AG08396 (cell line): Measurements from ENCODE around the gene SSTR3.

ENCODE experiments used
- DNase-seq: peaks from one replicate; pipeline ENCODE4 v3.0.0; 2012; ENCODE audit warnings: low spot score, mixed read lengths

Gene SSTR3

DNA sequence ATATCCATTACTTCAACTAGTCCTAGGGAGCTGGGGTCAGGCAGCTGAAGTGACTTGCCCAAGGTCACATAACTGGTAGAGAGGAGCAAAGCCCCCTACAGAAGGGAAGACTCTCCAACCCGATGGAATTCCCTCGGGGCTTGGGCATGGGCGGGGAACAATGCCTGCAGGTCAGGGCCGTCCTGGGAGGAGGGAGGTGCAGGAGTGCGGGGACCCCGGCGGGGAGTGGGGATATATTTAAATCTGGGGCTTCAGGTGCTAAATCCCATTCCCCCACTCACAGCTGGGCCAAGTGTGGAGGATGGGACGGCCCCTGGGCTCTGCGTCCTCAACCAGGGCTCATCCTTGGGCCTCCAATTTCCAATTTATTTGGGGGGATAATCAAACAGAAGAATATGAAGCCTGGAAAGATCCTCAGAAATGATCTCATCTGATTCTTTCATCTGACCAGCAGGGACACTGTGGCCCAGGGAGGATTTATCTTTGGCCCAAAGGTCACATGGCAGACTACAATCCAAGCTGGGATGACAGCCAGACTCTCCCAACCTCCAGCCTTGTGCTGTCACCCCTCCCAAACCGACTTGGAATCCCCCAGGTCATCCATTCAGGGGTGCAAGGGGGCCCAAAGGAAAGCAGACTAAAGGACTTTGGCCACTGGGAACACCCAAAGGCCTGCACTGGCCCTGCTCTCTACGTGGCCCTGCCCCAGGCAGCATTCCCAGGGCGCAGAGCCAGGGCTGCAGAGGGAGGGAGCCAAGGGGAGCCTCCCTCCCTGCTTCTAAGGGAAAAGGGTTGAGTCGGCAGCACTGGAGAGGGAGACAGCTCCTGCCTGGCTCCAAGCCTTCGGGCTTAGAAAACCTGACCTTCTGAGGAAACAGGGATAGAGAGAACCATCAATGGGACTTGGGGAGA, 15.5 kb downstream of the SSTR3 start:
- DNase-seq = peak; percentile 91

DNA sequence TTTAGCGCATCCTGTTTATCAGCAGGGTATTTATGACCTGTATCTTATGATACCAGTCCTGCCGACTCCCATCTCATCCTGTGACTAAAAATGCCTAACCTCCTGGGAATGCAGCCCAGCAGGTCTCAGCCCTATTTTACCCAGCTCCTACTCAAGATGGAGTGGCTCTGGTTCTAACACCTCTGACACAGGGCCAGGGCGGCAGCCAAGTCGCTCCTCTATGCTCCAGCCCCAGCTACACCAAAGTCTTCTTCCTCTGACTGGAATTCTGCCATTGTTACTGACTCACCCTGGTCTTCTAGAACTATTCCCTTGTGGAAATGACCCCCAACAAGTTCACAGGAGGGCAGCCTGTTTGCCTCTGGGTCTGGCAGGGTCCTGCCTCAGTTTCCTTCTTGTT, 16.4 kb downstream of the SSTR3 start:
- no peak for DNase-seq

DNA sequence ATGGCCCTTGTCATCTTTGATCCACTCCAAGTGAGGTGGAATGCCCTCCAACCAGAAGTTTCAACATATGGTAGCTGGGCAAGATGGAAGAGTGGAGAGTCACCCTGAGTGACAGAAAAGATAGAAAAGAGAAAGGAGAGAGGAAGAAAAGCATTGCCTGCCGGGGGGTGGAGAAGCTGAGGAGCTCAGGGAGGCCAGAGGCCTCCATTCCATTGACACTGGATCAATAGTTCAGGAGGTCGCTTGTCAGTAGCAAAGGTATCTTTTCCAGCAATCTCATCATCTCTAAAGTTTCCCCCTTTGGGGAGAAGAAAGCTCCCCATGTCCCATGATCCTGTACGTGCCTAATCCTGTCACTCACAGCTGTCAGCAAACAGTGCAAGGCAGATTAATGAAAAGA, 17.5 kb downstream of the SSTR3 start:
- no peak for DNase-seq

DNA sequence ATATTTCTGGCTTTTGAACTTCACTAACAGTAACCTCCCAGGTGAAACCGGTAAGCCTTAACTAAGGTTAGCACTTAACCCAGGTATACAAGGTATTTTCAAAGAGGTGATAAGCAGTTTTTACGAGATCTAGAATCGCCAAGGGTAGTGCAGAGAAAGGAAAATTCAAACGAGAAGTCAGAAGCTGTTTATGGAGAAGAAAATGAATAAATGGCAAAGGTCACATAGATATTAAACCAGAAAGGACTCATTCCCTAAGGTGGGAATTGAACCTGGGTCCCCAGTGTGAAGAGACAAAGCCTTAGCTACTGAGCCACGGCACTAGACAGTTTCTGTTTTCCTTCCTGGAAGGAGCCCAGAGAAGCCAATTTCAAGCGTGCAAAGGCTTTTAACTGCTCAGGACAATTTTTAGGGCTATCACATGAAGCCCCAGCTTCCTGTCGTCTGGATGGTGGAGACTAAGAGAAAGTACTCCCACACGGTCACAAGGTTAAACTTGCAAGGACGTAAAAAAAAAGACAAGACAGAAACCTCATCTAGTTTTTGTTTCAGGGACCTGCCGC, 18.6 kb downstream of the SSTR3 start:
- DNase-seq = no peak

DNA sequence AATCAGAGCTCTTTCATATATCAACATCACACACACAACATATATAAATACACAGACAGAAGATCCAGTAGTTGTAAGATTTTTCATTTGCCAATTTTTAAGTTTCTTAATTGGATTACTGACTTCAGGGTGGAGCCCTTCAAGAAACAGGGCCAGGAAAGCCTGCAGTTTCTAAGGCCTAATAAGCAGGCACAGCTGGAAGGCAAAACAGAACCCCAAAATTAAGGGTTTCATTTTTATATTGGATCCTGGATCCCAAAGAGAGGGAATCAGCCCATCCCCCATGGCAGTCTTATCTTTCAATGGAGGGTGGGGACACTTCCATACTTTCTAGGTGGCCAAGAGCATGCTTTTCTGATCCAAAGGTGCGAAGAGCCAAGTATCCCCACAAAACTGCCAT, 19.5 kb downstream of the SSTR3 start:
- no peak for DNase-seq

DNA sequence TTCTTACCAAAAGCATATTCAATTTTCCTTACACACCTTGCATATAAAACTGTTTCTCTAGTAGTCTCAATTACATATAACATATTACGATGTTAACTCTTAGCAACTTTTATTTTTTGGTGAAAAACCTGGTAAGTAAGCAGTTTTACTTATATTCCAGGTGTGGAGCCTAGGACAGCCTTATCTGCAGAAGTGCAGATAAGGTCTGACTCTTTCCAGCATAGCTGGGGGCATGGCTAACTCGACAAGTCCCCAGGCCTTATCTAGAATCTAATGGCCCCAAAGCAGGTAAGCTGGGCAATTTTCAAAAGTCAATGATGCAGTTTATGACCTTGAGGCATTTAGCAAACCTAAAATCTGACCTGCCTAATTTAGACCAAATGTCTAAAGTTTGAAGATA, 20.1 kb downstream of the SSTR3 start:
- no peak for DNase-seq

DNA sequence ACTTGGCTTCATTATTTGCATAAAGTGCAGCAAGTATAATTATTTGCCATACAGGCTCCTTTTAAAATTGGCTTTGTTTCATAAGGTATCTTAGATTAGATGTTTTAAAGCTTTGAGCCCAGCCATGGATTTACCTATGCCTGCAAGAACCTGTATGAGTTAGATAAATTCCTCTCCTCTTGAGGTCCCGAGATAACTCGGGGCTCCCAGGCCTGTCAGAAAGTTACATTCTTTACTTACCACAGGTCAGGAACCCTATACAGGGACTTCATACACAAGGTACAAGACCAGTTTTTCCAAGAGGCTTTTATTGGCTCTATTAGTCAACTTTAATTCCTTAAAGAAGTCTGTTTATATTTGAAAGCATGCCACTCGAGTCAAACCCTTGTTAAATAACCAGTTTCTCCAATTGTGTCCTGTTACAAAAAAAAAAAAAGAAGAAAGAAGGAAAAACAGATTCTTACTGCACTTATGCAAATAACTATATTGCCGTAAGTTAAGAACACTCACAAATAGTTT, 22.0 kb downstream of the SSTR3 start:
- no peak for DNase-seq

DNA sequence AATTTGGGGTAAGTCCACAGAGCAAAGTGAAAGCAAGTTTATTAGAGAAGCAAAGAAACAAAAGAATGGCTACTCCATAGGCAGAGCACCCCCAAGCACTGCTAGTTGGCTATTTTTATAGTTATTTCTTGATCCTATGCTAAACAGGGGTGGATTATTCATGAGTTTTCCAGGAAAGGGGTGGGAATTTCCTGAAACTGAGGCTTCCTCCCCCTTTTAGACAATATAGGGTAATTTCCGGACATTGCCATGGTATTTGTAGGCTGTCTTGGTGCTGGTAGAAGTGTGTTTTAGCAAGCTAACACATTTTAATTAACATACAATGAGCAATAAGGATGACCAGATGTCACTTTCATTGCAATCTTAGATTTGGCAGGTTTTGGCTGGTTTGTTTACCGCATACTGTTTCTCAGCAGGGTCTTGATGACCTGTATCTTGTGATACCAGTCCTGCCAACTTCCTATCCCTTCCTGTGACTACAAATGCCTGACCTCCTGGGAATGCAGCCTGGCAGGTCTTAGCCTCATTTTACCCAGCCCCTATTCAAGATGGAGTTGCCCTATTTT, 23.3 kb downstream of the SSTR3 start:
- DNase-seq = no peak

DNA sequence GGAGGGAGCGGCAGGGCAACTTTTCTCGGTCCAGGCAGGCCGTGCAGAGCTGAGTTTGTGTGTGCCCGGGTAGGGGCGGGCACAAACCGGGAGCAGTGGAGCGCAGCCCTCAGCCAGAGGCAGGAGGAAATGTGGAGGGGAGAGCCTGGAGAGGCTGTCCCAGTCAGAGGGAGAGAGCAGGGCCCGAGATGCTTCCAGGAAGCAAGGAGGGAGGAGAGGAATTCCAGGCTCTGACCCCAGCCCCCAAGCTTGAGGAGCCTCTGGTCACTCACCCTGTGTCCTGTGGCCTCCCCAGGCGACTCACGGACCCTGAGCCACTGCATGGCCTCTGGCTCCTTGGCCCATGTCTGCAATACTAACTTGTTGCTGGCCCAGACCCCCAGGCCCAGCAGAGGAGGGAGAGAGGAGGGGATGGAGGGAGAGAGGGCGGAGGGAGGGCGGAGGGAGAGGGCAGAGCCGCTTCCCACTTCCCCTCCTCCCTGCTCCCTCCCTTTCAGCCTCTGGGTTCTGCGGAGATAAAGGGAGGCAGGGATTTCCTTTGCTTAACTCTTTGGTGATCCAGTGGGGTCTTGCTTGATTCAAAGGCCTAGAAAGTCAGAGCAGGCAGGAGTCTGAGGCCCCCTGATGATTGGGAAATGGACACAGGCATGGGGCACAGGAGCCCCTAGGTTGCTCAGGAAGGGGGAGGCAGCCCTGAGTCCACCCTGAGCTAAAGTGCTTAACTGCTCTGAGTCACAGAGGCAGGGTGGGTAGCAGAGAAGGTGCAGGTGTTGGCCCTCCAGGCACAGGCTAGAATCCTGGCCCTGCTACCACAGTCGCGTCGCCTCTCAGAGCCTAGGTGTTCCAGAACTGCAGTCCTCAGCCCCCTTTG, 24.2 kb downstream of the SSTR3 start, which contains the start of gene C1QTNF6:
TSS of gene C1QTNF6 (minus strand) at position 357 of the 871 bp plus-strand sequence. CDS start at position 323, 34 bp downstream.
- DNase-seq = no peak

DNA sequence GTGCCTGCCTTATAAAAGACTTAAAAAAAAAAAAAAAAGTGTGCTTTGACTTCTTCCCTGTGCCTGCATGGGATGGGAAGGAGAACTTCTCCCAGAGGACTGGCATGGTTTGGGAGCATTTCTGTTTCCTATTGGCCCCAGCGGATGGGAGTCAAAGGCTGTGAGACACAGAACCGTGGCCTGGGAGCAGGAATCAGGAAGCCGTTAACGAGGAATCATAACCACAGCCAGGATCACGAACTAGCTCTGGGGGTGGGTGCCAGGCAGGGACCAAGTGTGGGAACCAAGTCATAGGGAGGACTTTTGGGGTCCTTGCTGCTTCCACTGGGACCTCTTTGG, 24.8 kb downstream of the SSTR3 start:
- DNase-seq = no peak

DNA sequence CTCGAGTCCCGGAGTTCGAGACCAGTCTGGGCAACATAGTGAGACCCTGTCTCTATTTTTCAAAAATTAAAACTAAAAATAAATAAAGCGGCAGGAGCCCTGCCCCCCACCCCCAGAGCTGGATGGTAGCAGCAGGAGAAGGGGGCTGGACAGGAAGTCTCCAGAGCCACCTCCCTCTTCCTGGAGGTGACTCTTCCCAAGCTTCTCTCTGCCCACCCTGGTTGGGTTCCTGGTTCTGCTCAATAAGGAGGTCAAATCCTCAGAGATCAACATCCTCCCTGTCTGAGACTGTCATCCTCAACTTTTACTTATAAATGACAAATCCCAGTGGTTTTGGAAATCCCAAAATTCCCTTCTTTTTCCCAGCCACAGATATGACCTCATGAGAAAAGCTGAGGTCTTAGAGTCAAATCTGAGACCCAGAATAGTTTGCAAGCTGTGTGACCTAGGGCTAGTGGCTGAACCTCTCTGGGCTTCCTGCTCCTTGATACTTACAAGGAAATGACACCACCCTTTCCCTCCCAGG, 25.2 kb downstream of the SSTR3 start:
- DNase-seq = no peak

DNA sequence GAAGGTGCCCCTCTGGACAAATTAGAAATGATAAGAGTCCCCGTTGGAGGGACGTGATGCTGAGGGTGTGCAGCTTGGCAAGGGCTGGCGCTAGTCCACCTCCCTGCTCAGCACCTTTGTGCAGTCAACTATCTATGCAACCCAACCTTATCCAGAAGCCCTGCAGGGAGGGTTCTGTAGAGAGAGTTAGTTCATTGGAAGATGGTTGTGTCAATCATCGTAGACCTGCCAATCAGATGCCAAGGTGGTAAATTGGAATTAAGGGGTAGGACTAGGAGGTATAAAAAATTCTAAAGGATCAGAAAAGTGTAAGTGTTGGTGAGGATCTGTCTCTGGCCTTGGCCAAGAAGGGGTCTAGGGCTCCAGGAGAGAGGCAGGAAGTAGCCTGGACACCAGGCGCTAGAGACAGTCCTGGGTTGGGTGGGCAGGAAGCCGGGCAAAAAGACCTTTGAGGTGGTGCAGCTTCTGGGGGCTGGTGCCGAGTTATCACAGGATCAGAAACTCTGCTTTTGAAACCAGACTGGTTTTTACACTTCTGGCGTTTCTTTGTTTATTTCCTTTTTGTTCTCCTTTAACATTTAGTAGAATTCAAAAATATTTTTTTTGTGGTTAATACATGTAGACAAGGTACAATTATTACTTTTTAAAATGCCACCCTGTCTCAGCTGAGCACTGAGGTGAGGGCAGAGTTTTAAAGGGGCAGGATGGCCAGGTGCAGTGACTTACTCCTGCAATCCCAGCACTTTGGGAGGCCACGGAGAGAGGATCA, 25.9 kb downstream of the SSTR3 start:
- DNase-seq = peak; percentile 82

DNA sequence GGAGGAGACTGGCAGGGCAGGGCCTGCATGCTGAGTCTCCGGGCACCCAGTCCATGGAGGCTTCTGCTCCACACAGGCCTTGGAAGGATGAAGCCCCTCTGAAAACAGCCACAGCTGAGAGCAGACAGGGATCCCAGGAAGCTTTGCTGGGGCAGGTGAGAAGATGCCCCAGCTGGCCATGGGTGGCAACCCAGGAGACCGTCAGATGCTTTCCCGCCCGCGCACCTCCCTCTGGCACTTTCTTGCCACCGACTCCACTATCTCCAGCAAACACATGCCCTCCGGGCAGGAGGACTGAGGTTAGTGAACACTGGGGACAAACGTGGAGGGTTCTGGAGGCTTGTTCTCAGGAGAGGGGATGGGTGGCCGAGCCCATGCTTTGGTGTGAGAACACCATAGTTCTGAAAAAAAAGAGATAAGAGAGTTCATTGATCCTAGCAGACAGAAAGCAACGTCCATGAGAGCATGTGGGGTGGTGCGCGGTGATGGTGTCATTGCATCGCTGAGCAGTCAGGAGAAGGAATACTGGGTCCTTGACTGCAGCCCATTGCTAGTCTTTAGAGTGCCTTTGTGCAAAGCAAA, 26.5 kb downstream of the SSTR3 start:
- no peak for DNase-seq

DNA sequence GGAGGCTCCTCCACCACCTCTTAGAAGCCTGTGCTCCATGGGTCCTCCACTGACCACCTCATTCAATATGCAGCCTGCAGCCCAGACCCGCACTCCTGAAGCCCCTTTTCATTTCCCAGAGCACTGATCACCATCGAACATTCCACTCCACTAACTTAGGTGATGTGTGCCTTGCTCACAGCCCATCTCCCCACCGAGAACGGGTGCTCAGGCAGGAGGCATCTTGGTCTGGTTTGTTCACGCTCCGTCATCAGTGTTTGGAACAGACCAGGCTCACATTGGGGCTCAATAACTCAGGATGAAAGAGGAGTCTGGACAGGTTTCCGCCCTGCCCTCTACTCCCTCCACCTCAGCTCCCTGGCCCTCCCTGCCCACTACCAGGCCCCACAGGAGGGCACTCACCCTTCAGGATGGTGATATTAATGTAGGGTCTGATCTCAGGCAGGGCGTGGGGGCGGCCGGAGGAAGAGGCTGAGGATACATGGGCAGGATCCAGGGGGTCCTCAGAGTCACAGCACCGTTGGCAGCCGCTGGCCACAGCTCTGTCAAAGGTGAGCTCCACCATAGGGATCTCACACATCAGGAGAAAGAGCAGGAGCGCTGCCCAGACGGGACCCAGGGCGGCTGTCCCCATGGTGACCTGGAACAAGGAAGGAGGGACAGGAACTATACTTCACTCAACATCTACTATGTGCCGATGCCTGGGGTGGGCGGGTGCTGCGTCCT, 27.3 kb downstream of the SSTR3 start:
- DNase-seq = no peak

DNA sequence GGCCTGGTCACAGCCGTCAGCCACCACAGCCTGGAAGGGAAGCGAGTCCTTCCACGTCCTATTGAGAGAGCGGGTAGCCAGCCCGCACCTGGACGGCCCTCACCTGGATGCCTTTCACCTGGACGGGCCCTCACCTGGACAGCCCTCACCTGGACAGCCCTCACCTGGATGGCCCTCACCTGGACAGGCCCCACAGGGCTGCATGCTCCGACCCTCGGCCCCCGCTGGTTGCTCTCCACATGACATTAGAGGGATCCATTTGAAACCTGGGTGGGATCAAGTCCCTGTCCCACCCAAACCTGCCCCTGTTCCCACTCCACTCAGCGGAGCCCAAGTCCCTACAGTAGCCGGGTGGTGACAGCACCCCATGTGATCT, 27.9 kb downstream of the SSTR3 start:
- DNase-seq = no peak

DNA sequence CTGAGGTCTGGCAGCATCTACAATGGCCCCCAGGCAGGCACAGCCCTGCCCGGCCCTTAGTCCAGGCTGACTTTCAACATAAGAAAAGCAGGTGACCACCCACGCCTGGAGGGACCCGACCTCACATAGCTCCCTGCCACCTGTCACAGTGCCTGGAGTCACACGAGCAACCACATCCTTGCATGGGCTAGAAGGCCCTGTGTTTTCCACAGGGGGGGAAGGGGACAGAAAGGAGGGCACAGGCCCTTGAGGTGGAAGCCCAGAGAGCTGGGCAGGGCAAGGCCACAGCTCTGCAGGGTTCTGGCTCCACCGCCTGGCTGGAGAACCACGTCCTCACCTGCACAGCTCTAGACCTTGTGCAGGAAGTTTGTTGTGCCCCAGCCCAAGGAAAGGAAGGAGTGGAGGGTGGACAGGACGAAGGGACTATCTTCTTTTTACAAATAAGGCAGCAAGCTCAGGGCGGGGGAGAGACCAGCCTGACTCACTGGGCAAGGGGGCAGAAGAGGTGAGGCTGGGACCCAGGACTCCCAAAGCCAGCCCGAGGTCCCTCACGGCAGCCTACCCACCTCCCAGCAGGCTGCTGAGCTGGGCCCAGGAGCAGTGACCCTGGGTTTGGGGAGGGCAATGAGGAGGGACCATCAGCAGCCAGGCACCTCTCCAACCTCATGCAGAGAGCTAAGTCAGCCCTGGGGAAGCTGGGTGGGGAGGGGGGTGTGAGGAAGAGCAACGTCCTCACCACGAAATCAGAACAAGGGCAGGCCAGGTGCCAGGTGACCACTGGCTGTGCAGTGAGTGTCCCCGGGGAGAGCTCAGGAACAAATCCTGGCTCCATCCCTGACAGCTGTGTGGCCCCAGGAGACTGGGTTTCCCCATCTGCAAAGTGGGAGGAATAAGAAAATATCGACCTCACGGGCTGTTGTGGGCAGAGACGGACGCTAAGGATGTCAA, 28.6 kb downstream of the SSTR3 start:
- DNase-seq = no peak

DNA sequence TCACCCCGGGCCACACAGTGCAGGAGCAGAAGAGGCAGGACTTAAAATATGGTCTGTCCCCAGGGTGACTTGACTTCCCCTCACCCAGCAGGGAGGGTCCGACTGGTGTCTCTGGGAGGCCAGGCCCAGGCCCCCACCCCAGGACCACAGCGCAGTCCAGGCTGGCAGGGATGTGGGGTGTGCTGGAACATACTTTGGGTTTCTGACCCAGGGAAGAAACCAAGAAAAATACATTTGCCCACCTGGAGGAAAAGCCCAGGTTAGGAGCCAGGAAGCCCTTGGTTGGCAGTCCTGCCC, 29.4 kb downstream of the SSTR3 start:
- DNase-seq = no peak

DNA sequence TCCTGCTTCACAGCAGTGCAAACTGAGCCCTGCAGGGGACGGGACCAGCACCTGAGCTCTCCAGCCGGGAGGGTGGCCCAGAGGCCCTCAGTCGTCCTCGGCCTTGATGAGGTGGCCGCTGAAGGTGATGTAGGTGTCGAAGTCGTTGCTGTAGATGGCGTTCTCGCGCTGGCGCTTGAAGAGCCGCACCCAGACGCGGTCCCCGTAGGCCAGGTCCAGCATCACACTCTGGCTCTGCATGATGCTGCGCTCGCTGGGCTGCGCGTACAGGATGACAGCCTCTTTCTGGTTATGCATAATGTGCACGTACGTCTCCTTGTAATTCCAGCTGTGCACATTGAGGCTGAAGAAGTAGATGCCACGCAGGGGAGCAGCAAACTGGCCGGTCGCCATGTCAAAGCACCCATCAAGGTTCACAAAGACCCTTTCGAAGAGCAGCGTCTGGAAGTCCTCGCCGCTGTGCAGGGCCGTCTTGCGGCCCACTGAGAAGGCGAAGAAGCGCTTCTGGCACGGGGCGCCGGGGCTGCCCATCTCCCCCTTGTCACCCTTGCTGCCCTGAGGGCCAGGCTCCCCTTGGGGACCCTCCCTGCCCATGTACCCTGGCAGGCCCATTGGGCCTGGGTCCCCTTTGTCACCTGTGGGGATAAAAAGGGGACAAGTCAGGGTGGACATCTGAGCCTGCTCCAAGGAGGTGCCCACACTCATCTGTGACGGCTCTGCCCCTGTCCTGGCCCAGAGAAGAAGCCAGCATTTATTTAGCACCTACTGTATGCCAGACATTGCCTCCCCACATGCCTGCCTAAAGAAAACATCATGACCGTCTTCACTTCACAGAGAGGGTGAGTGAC, 30.0 kb downstream of the SSTR3 start:
- no peak for DNase-seq
